ENCODE results near the gene PIAS1. TPM values are rescaled to one million over a fixed set of nuclear protein-coding genes. Genes with fewer than 3 reads are reported as not detected.

Gene PIAS1
- total RNA-seq, 4 donors from 2014 or later: 19.9 to 69.2 (median 26.6) TPM

GRCh38 chr15:68053001-68053400 is 1.1 kb upstream of the PIAS1 start:
- WGBS, 2 donors: 82 to 84% methylated on average over 6 of the region's 6 CpGs
- TF ChIP-seq, protein P1, sequence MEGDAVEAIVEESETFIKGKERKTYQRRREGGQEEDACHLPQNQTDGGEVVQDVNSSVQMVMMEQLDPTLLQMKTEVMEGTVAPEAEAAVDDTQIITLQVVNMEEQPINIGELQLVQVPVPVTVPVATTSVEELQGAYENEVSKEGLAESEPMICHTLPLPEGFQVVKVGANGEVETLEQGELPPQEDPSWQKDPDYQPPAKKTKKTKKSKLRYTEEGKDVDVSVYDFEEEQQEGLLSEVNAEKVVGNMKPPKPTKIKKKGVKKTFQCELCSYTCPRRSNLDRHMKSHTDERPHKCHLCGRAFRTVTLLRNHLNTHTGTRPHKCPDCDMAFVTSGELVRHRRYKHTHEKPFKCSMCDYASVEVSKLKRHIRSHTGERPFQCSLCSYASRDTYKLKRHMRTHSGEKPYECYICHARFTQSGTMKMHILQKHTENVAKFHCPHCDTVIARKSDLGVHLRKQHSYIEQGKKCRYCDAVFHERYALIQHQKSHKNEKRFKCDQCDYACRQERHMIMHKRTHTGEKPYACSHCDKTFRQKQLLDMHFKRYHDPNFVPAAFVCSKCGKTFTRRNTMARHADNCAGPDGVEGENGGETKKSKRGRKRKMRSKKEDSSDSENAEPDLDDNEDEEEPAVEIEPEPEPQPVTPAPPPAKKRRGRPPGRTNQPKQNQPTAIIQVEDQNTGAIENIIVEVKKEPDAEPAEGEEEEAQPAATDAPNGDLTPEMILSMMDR (IDR thresholded peaks at IDR 0.05): no peak
- no peak for TF ChIP-seq POLR2A (IDR thresholded peaks at IDR 0.05)
- Histone ChIP-seq H3K27ac (no peak overlapping the region), H3K4me3 (no peak overlapping the region), H3K36me3 (no peaks in the 10 kb centered on the region), H3K4me1 (peaks cover 4 to 34% (median 23%) of the 10 kb centered on the region in 3 donors), H3K9me3 (no peaks in the 10 kb centered on the region), H3K27me3 (no peaks in the 10 kb centered on the region)
- DNase-seq: no peak
- intact Hi-C loops (cut with DNase I): no loop called here

GRCh38 chr15:68054628-68055223 is 611 bp downstream of the PIAS1 start:
- no peak for DNase-seq
- H3K4me3 ChIP-seq: peak overlapping the region; percentile 82 to 99 (median 96)
- intact Hi-C loops (cut with DNase I): no loop called here
- peaks cover 4 to 45% (median 23%) of the 10 kb centered on the region in 3 donors for H3K4me1 ChIP-seq
- peak overlapping the region; percentile 95 to 98 (median 98) for H3K27ac ChIP-seq
- 0% methylated on average over 3 to 5 of the region's 33 CpGs for WGBS, 2 donors
- H3K9me3 ChIP-seq: no peaks in the 10 kb centered on the region
- H3K27me3 ChIP-seq: no peaks in the 10 kb centered on the region
- no peak for TF ChIP-seq POLR2A (IDR thresholded peaks at IDR 0.05)
- TF ChIP-seq, protein P1 (IDR thresholded peaks at IDR 0.05): no peak
- H3K36me3 ChIP-seq: peaks cover 0 to 7% (median 0%) of the 10 kb centered on the region in 3 donors

GRCh38 chr15:68055224-68055705 is 1.1 kb downstream of the PIAS1 start:
- peaks cover 4 to 49% (median 23%) of the 10 kb centered on the region in 3 donors for H3K4me1 ChIP-seq
- no peaks in the 10 kb centered on the region for H3K27me3 ChIP-seq
- TF ChIP-seq POLR2A (IDR thresholded peaks at IDR 0.05): no peak
- no peaks in the 10 kb centered on the region for H3K9me3 ChIP-seq
- H3K36me3 ChIP-seq: peaks cover 0 to 7% (median 0%) of the 10 kb centered on the region in 3 donors
- H3K4me3 ChIP-seq: peak overlapping the region; percentile 82 to 99 (median 96)
- H3K27ac ChIP-seq: peak overlapping the region; percentile 95 to 98 (median 98)
- intact Hi-C loops (cut with DNase I): no loop called here
- no peak for DNase-seq
- 0 to 1% methylated on average over 15 of the region's 15 CpGs for WGBS, 2 donors

GRCh38 chr15:68056097-68056865 is 2.2 kb downstream of the PIAS1 start:
- Histone ChIP-seq H3K9me3 (no peaks in the 10 kb centered on the region), H3K4me1 (peaks cover 4 to 57% (median 23%) of the 10 kb centered on the region in 3 donors), H3K36me3 (peaks cover 0 to 7% (median 0%) of the 10 kb centered on the region in 3 donors), H3K27me3 (no peaks in the 10 kb centered on the region), H3K4me3 (peak overlapping the region; percentile 82 to 99 (median 96)), H3K27ac (peak overlapping the region in 3 of 4 donors; percentile 97 to 98 (median 98))
- 11 to 16% methylated on average over 5 of the region's 5 CpGs for WGBS, 2 donors
- TF ChIP-seq POLR2A (IDR thresholded peaks at IDR 0.05): no peak
- TF ChIP-seq, protein P1 (IDR thresholded peaks at IDR 0.05): no peak
- intact Hi-C loops (cut with DNase I): no loop called here
- DNase-seq: no peak

DNA sequence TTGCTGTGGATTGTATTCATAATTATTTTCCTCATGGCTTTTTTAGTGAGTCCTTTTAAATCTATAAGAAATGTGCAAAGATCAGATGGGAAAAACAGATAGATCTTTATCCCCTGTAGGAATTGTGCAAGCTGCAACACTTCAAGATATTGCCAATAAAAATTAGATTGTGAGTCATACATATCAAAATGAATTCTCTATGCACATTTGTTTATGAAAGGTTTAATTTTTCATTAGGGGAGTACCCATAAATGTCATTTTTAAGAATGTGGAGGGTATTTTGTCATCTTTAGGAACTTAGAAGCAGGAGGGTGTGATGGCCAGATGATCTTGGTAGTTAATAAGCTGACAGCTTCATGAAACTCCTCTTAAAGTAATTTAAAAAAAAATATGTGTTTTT is 2.9 kb downstream of the PIAS1 start:
- H3K27me3 ChIP-seq: no peaks in the 10 kb centered on the region
- H3K4me3 ChIP-seq: peak overlapping the region in 2 of 4 donors; percentile 4 to 99
- intact Hi-C loops (cut with DNase I): no loop called here
- H3K36me3 ChIP-seq: peaks cover 0 to 7% (median 0%) of the 10 kb centered on the region in 3 donors
- peaks cover 4 to 64% (median 23%) of the 10 kb centered on the region in 3 donors for H3K4me1 ChIP-seq
- H3K9me3 ChIP-seq: no peaks in the 10 kb centered on the region
- no peak for TF ChIP-seq POLR2A (IDR thresholded peaks at IDR 0.05)
- TF ChIP-seq, protein P1 (IDR thresholded peaks at IDR 0.05): no peak
- peak overlapping the region in 1 of 4 donors; percentile 98 for H3K27ac ChIP-seq
- DNase-seq: no peak
